Caki2 (cell line): ENCODE measurements around the gene DEFB128. TPM values are rescaled to one million over a fixed set of nuclear protein-coding genes. Genes with fewer than 3 reads are reported as not detected.
"Not testable (repeated sequence)": the region's sequence is repeated elsewhere in the genome, so short reads cannot be mapped to it uniquely, and the experiment has no call there.

ENCODE experiments used
- DNase-seq: peaks from one replicate; pipeline ENCODE4 v3.0.0-alpha.2; 2015; ENCODE audit warnings: low read depth
- in situ Hi-C: cut with HindIII; loops from 2 replicates; pipeline ENCODE4 v1.10.0; 2016; ENCODE audit warnings: low sequenced_read_pairs, low pct_unique_long_range_greater_than_20kb, mixed read lengths
- total RNA-seq: library from RNA; depleted of rRNA; stranded (reverse); fragments of >200 nt; shearing (Covaris generic); gene quantifications from 2 replicates; pipeline ENCODE4 v1.2.3, GENCODE V29; 2014; ENCODE audit warnings: low replicate concordance; rRNA removed

Gene DEFB128
- not detected in 2 replicates for total RNA-seq

DNA sequence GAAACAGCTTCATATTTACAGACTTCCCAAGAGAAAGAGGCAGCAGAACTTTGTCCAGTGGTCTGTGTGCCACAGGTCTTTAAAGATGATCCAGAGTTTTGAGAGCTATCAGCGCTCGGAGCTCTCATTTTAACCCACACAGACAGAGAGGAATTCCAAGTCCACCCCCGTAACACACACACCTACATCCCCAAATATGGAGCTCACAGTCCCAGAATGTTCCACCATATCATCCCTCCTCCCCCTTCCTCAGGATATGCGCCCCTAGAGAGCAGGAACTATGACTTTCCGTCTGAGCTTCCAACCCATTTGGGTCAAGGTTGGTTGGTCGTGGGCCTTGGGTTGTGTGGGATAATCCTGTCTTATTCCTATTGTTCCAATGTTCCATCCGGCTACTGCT, at the start of gene DEFB128:
DEFB128 (minus strand) TSS at position 101 of the 400 bp plus-strand sequence; CDS start at position 13, 88 bp downstream.
- in situ Hi-C loops, result no loop called here
- DNase-seq, result no peak

GRCh38 chr20:237929-238328, 48.4 kb upstream of the DEFB128 start:
- in situ Hi-C loops, result no loop called here
- no peak for DNase-seq

DNA sequence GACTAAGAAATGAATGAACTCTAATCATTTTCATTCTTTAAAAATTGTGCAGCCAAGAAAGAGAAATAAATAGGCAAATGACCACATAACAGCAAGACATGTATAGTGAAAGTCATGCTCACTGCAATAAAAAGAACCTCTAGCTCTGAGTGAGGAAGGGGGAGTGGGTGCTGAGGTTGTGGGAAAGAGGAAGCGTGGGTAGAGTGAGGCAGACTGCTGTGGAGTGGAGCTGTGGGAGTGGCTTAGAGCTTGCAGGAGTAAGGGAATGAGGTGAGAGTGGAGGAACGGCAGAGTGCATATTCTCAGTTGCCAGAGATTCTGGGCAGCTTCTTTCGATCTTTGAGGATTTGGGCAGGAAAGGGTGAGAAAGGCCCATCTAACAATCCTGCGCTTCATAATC, 48.0 kb upstream of the DEFB128 start:
- no peak for DNase-seq
- in situ Hi-C loops, result no loop called here

- in situ Hi-C loops, result no loop called here
- DNase-seq, result no peak
Observed at GRCh38 chr20:235891-236290, 46.4 kb upstream of the DEFB128 start.

- DNase-seq, result no peak
- in situ Hi-C loops, result no loop called here
Observed at GRCh38 chr20:227439-228105, 38.1 kb upstream of the DEFB128 start.

GRCh38 chr20:226958-227357, 37.4 kb upstream of the DEFB128 start, which contains the start of gene DEFB129:
Gene DEFB129 (plus strand): TSS chr20:227258. CDS start chr20:227289, 31 bp downstream.
- in situ Hi-C loops, result no loop called here
- DNase-seq, result no peak

DNA sequence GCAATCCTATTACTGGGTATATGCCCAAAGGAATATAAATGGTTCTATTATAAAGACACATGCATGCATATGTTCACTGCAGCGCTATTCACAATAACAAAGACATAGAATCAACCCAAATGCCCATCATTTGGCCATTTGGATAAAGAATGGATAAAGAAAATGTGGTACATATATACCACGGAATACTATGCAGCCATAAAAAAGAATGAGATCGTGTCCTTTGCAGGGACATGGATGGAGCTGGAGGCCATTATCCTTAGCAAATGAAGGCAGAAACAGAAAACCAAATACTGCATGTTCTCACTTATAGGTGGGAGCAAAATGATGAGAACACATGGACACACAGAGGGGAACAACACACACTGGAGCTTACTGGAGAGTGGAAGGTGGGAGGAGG, 36.4 kb upstream of the DEFB128 start:
- DNase-seq, in situ Hi-C loops: not testable (repeated sequence)

DNA sequence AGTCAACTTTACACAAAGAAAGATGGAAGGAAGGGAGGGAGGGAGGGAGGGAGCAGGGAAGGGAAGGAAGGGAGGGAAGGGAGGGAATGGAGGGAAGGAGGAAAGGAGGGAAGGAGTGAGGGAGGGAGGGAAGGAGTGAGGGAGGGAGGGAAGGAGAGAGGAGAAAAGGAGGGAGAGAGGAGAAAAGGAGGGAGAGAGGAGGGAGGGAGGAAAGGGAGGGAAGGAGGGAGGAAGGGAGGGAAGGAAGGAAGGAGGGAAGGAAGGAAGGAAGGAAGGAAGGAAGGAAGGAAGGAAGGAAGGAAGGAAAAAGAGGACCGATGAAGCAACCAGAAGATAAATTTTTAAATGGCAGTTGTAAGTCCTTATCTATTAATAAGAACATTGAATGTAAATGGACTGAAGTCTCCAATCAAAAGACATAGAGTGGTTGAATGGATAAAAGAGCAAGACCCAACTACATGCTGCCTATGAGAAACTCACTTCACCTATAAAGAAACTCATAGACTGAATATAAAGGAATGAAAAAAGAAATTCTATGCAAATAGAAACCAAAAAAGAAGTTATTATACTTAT, 31.8 kb upstream of the DEFB128 start:
- in situ Hi-C loops, result no loop called here
- DNase-seq, result no peak

DNA sequence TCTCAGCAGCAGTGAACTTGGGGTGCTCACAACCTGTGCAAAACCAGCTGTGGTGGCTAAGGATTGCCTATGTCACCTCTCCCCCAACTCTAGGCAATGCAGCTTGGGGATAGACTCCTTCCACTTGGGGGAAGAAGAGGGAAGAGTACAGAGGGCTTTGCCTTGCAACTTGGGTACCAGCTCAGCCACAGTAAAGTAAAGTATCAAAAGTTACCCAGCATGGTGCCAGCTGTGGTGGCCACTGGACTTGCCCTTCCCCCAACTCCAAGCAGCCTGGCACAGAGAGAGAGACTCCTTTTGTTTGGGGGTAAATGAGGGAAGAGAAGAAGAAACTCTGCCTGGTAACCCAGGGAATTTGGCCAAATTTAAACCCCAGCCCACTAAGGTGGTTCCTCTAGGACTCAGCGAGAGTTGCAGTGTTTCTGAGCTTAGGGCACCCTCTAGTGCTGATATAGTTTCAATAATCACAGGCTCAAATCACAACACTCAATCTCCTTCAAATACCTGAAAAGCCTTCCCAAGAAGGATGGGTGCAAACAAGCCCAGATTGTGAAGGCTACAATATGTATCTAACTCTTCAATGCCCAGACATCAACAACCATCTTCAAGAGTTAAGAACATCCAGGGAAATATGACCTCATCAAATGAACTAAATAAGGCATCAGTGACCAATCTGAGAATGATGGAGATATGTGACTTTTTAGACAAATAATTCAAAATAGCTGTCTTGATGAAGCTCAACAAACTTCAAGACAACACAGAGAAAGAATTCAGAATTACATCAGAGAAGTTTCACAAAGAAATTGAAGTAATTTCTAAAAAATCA, 30.0 kb upstream of the DEFB128 start:
- peak; percentile 16 for DNase-seq
- in situ Hi-C loops, result no loop called here

- DNase-seq, result no peak
- in situ Hi-C loops, result no loop called here
Observed at GRCh38 chr20:217266-217665, 27.8 kb upstream of the DEFB128 start.

DNA sequence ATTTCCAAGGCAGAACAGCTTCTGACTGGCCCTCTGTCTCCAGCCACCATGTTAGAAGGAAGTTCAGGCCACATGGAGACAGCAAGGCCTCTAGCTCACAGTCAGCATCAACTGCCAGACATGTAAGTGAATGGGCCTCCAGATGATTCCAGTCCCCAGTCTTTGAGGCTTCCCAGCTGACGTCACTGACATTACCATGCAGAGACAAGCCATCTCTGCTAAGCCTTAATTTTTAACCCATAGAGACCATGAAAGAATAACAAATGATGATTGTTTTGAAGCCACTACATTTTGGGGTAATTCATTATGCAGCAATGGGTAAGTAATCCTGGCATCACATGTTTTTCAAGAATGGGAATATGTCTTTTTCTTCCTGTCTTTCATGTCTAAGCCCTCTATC, 26.3 kb upstream of the DEFB128 start:
- in situ Hi-C loops, result no loop called here
- DNase-seq, result no peak

DNA sequence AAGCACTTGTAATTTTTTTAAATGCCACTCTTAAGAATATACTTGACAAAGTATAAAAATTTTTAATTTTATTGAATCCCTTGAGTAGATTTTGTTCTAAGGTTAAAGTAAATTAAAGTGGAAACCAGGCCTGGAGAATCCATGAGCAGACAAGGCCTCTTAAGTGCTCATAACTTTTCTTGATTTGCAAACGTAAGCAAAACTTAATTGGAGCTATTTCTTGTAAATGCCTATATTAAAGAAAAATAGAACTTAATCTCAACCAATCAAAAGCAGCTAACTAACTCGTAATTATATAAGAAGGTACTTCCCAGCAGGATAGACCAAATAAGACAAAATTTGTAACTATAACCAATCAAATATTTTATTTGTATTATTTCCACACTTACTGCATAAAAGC, 24.9 kb upstream of the DEFB128 start:
- in situ Hi-C loops, result no loop called here
- no peak for DNase-seq

GRCh38 chr20:210809-211502, 21.4 kb upstream of the DEFB128 start:
- no peak for DNase-seq
- in situ Hi-C loops, result no loop called here

- DNase-seq, result peak; percentile 42
- in situ Hi-C loops, result no loop called here
Observed at GRCh38 chr20:208942-209566, 19.5 kb upstream of the DEFB128 start.

DNA sequence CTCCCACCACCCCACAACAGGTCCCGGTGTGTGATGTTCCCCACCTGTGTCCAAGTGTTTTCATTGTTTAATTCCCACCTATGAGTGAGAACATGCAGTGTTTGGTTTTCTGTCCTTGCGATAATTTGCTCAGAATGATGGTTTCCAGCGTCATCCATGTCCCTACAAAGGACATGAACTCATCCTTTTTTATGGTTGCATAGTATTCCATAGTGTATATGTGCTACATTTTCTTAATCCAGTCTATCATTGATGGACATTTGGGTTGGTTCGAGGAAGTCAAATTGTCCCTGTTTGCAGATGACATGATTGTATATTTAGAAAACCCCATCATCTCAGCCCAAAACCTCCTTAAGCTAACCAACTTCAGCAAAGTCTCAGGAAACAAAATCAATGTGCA, 14.1 kb upstream of the DEFB128 start:
- in situ Hi-C loops, result not testable (repeated sequence)

GRCh38 chr20:199996-200395, 10.5 kb upstream of the DEFB128 start:
- DNase-seq, result no peak
- in situ Hi-C loops, result no loop called here

More for the DNA sequence above, 14.1 kb upstream of the DEFB128 start:
- DNase-seq, result not testable (repeated sequence)

GRCh38 chr20:198225-198624, 8.7 kb upstream of the DEFB128 start:
- in situ Hi-C loops, result no loop called here
- no peak for DNase-seq

DNA sequence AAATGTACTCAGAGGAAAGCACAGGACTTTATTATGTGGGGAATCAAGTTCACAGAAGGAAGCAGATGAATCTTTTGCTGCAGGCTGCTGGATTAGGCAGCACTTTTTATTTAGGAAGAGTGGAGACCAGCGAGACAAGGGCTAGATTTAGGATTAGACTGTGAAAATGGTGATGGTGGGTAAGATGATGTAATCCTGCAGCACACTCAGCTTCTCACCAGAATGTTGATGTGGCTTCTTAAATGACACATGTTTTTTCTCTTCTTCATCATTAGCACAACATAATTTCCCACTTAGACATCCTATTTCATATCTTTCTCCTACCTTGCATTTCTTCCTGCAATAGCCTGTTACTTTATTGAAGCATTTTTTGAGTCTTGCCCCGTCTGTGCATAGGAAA, 1.8 kb downstream of the DEFB128 start:
- in situ Hi-C loops, result no loop called here
- no peak for DNase-seq
